ENCODE data around the gene ENTPD8. TPM values are rescaled to one million over a fixed set of nuclear protein-coding genes. Genes with fewer than 3 reads are reported as not detected.

The ENTPD8 gene
- total RNA-seq: 0.04 and 0.07 TPM in 2 replicates

GRCh38 chr9:137441289-137441934, at the start of gene ENTPD8:
ENTPD8 (minus strand) TSS chr9:137441357; CDS start chr9:137438285, 3,072 bp downstream.
- no peak for DNase-seq (ENCODE audit: low read depth, low spot score)

GRCh38 chr9:137490532-137491186, 49.5 kb upstream of the ENTPD8 start:
- DNase-seq (ENCODE audit: low read depth, low spot score): no peak

DNA sequence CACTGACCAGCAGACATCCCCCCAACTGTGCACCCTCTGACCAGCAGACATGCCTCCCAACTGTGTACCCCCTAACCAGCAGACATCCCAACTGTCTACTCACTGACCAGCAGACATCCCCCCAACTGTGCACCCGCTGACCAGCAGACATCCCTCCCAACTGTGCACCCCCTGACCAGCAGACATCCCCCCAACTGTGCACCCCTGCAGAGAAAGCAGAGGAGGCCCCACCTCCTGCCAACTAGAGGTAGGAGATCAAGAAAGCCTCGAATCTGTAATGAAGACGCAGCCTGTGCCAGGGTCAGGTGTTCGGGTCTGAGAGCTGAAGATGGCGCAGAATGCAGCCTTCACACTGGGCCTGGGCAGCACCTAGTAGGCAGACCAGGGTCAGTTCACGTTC, 47.7 kb upstream of the ENTPD8 start:
- DNase-seq (ENCODE audit: low read depth, low spot score): no peak

- DNase-seq (ENCODE audit: low read depth, low spot score): no peak
Observed at GRCh38 chr9:137488327-137488653, 47.1 kb upstream of the ENTPD8 start.

DNA sequence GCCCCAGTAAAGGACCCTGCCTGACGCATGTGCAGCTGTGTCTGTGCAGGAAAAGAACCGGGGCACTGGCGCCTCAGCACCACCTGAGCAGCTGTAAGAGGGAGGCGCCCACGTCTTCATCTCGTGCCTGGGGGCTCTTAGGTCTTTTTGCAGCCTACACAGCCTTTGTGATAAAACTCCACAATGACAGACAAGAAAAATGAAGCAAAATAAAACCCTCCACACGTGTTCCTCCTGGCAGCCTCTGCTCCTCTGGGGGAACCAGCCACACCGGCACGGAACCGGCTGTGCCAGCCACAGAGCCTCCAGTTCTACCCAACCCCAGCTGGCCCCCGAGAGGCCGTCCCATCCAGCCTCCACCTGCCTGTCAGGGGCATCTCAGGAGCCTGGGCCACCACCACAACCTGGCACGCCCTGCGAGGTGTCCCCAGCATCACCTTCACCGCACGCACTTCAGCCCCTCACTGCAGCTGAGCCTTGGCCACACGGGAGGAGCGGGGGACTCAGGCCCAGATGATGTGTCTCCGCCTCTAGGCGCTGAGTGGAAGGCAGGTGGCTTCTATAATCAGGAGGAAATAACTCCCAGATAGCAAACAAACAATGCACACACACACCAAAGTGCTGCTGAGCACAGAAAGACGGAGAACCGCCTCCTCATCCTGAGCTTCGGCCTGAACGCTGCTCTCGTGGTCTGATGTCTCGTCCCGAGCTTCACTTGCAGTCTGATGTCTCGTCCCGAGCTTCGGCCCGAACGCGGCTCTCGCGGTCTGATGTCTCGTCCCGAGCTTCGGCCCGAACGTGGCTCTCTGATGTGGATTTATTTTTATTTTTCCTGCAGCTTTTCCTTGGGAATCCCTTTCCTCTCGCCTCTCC, 46.5 kb upstream of the ENTPD8 start:
- DNase-seq (ENCODE audit: low read depth, low spot score): no peak

- DNase-seq (ENCODE audit: low read depth, low spot score): no peak
Observed at GRCh38 chr9:137486545-137487453, 45.6 kb upstream of the ENTPD8 start.

- no peak for DNase-seq (ENCODE audit: low read depth, low spot score)
Observed at GRCh38 chr9:137486141-137486490, 45.0 kb upstream of the ENTPD8 start.

GRCh38 chr9:137485343-137486140, 44.4 kb upstream of the ENTPD8 start:
- DNase-seq (ENCODE audit: low read depth, low spot score): no peak

GRCh38 chr9:137484551-137485315, 43.6 kb upstream of the ENTPD8 start:
- DNase-seq (ENCODE audit: low read depth, low spot score): no peak

DNA sequence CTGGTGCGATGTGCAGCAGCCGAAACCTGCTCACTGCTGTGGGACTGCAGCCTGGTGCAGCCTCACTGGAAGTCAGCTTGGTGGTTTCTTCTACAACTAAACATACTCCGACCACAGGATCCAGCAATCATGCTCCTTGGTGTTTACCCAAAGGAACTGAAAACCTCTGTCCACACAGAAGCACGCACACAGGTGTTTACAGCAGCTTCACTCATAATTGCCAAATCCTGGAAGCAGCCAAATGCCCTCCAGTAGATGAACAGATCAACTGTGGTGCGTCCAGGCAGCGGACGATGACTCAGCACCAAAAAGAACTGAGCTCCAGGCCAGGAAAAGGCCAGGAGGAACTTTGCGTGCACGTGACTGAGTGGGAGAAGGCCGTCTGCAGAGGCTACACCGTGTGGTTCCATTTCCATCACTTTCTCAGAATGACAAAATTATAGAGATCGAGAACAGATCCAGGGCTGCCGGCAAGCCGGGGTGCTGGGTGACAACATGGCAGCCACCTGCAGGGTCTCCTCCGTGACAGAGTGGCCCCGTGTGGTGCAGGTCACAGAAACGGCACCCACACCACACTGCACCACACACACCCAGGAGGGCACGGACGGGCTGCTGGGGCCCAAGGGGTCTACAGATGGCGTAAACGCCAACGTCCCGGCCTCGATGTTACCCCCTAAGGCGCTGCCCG, 41.1 kb upstream of the ENTPD8 start:
- peak; percentile 19 for DNase-seq (ENCODE audit: low read depth, low spot score)

GRCh38 chr9:137480686-137481683, 39.8 kb upstream of the ENTPD8 start:
- DNase-seq (ENCODE audit: low read depth, low spot score): no peak

DNA sequence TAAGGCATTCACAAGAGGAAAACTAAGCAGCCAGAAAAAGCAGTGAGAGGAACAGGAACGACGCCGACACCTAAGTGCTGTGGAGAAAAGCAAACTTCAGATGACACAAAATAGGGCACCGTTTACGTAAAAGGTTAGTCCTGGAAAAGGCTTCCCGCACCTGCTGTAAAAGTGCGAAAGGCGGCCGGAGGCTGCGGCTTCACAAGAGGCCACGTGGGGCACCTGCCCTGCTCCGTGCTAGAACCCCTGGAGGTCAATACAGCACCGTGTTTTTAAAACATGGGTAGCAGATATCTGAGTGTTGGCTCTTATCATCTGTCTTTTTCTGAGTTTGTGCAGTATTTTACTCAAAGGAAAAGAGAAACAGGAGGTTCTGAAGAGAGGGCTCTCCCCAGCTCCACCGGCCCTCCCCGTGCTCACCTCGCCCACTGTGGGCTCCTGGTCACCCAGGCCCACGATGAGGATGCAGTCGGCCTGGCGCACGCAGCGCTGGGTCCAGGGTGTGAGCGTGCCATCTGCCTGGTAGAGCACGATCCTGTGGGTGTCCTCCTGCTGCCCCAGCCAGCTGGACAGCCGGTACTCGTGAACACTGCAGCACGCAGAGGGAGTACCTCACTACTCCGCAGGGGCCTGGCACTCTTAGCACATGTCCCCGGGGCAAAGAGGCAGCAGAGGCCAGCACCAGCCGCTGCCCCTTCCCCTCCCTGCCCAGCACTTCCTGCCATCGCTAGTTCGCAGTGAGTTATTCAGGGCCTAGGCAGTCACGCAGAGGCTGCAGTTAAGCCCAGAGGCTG, 38.9 kb upstream of the ENTPD8 start:
- no peak for DNase-seq (ENCODE audit: low read depth, low spot score)

- DNase-seq (ENCODE audit: low read depth, low spot score): no peak
Observed at GRCh38 chr9:137478962-137479861, 38.1 kb upstream of the ENTPD8 start.

DNA sequence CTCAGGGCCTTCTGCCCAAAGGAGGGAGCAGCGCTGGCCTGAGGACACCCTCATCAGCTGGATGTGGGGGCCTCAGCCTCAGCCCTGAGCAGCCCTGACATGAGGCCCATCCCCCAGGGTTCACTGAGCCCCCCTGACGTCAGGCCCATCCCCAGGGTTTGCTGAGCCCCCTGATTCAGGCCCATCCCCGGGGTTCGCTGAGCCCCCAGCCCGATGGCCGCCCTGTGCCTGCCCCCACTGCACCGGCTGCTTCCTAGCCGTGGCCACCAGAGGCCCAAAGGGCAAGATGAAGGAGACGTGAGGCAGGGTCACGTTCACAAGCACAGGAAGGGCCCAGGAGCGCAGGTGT, 37.4 kb upstream of the ENTPD8 start:
- no peak for DNase-seq (ENCODE audit: low read depth, low spot score)

DNA sequence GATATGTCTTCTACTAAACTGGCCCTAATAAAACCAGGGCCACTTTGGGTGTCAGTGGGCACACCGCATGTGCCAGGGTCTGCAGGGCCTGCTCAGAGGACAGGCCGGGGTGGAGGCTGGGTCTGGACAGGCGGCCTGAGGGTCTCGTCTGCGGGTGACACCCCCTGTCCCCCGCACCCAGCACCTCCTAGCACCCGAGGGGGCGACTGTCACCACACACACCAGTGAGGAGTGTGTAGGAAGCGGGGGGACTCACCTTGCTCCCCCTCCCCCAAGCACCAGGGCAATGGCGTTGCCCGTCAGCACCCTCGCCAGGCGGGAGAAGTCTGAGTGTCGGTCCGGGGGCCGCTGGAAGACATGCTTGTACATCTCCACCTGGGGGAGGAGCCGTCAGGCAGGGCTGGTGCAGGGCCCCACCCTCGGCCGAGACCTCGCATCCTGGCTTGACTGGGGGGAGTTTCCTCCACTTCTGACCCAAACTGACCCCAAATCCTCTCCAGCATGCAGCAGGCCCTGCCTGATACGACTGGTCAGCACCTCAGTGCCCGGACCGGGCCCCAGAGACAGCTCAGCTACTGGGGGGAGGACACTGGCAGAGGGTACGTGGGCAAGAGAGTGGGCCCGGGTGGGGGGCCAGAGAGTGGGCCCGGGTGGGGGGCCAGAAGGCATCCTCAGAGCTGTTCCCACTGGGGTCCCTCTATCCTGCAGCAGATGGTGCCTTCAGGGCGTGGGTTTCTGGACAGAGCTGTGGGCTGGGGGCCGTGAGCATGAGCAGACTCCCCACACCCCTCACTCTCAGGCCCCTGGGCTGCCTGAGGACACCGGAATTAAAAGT, 36.8 kb upstream of the ENTPD8 start:
- no peak for DNase-seq (ENCODE audit: low read depth, low spot score)

Measured in pulmonary artery endothelial cell (primary cell).